ENCODE data around the gene ATP6V0A4.

ATP6V0A4 gene

GRCh38 chr7:138665249-138665648 lies 132.7 kb downstream of the ATP6V0A4 start:
- DNase-seq (ENCODE audit: insufficient read length, low spot score) (no peak), FAIRE-seq (no peak)
- TF ChIP-seq CTCF (IDR thresholded peaks at IDR 0.05; ENCODE audit: insufficient read depth, missing control alignments) = no peak

GRCh38 chr7:138663725-138664710 lies 134.0 kb downstream of the ATP6V0A4 start:
- FAIRE-seq (no peak), DNase-seq (ENCODE audit: insufficient read length, low spot score) (no peak)
- TF ChIP-seq CTCF (IDR thresholded peaks at IDR 0.05; ENCODE audit: insufficient read depth, missing control alignments) = no peak

GRCh38 chr7:138662991-138663320 lies 135.0 kb downstream of the ATP6V0A4 start:
- FAIRE-seq (no peak), DNase-seq (ENCODE audit: insufficient read length, low spot score) (no peak)
- no peak for TF ChIP-seq CTCF (IDR thresholded peaks at IDR 0.05; ENCODE audit: insufficient read depth, missing control alignments)

- FAIRE-seq (no peak), DNase-seq (ENCODE audit: insufficient read length, low spot score) (no peak)
- TF ChIP-seq CTCF (IDR thresholded peaks at IDR 0.05; ENCODE audit: insufficient read depth, missing control alignments) = no peak
Measured at GRCh38 chr7:138662076-138662990, 135.7 kb downstream of the ATP6V0A4 start.

GRCh38 chr7:138661069-138661635 lies 136.8 kb downstream of the ATP6V0A4 start:
- no peak for DNase-seq (ENCODE audit: insufficient read length, low spot score)
- TF ChIP-seq CTCF (IDR thresholded peaks at IDR 0.05; ENCODE audit: insufficient read depth, missing control alignments) = no peak
- FAIRE-seq = no peak

- DNase-seq (ENCODE audit: insufficient read length, low spot score) = no peak
- TF ChIP-seq CTCF (IDR thresholded peaks at IDR 0.05; ENCODE audit: insufficient read depth, missing control alignments) = no peak
- FAIRE-seq = no peak
Measured at GRCh38 chr7:138658889-138659288, 139.1 kb downstream of the ATP6V0A4 start.

All from D721Med (cell line).